HG03575 (cell line): ENCODE results near the gene SPATA31A5.
"Not testable (repeated sequence)": the region's sequence is repeated elsewhere in the genome, so short reads cannot be mapped to it uniquely, and the experiment has no call there.

Experiments
- ATAC-seq: cut with Tn5 transposase; IDR thresholded peaks from one replicate; pipeline ENCODE4 v1.9.1; 2021; ENCODE audit not compliant: unreplicated experiment, insufficient number of reproducible peaks, low FRiP score; ENCODE audit errors: extremely low read depth

The SPATA31A5 gene

GRCh38 chr9:60914107-60914506 lies at the start of gene SPATA31A5:
Gene SPATA31A5 (plus strand): TSS chr9:60914407. CDS start chr9:60914436, 29 bp downstream.
- ATAC-seq = not testable (repeated sequence)

GRCh38 chr9:60962990-60963350 lies 48.8 kb downstream of the SPATA31A5 start:
- ATAC-seq = not testable (repeated sequence)

- ATAC-seq = not testable (repeated sequence)
Measured at GRCh38 chr9:60966382-60966781, 52.2 kb downstream of the SPATA31A5 start.
